Measurements from ENCODE around the gene MLLT3.

Gene MLLT3

DNA sequence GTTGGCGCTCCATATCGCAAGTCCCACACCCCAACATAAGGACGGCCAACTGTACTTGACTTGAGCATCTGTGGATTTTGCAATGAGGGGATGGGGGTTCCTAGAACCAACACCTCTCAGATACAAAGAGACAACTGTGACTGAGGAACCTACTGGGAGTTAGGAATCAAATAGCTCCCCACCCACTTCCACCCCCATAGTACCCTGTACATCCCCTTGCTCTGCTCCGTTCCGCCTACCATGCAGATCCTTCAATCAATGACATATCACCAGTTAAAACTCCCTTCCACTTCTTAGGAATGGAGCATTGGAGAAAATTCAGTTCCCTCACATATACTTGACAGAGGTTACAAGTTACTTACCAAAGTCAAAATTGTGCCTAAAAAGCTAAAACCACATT is 140.9 kb downstream of the MLLT3 start:
- Histone ChIP-seq H3K9ac (ENCODE audit: low read depth, low read length) (no peak overlapping the region), H2AFZ (ENCODE audit: low read depth, low read length) (no peak overlapping the region), H3K79me2 (ENCODE audit: insufficient read depth, low read length) (peaks cover 48% of the 10 kb centered on the region), H3K4me2 (ENCODE audit: insufficient read depth, low read length) (no peak overlapping the region), H4K20me1 (ENCODE audit: insufficient read depth, low read length) (no peaks in the 10 kb centered on the region), H3K4me3 (ENCODE audit: low read depth in 1 of 2, low read length in 2 of 2) (no peak overlapping the region), H3K27ac (ENCODE audit: low read length) (no peak overlapping the region), H3K36me3 (ENCODE audit: insufficient read depth, low read length) (no peaks in the 10 kb centered on the region), H3K27me3 (ENCODE audit: insufficient read depth, low read length, poor library complexity) (no peaks in the 10 kb centered on the region), H3K4me1 (ENCODE audit: insufficient read depth, low read length) (no peaks in the 10 kb centered on the region), H3K9me3 (ENCODE audit: insufficient read depth, low read length, severe bottlenecking) (no peaks in the 10 kb centered on the region)
- no peak for ATAC-seq (ENCODE audit: insufficient read depth, low read depth)
- no peak for DNase-seq
- TF ChIP-seq EZH2 (IDR thresholded peaks at IDR 0.05; ENCODE audit: borderline replicate concordance, low read depth, low read length, severe bottlenecking), result no peak
- TF ChIP-seq, protein P1, sequence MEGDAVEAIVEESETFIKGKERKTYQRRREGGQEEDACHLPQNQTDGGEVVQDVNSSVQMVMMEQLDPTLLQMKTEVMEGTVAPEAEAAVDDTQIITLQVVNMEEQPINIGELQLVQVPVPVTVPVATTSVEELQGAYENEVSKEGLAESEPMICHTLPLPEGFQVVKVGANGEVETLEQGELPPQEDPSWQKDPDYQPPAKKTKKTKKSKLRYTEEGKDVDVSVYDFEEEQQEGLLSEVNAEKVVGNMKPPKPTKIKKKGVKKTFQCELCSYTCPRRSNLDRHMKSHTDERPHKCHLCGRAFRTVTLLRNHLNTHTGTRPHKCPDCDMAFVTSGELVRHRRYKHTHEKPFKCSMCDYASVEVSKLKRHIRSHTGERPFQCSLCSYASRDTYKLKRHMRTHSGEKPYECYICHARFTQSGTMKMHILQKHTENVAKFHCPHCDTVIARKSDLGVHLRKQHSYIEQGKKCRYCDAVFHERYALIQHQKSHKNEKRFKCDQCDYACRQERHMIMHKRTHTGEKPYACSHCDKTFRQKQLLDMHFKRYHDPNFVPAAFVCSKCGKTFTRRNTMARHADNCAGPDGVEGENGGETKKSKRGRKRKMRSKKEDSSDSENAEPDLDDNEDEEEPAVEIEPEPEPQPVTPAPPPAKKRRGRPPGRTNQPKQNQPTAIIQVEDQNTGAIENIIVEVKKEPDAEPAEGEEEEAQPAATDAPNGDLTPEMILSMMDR (IDR thresholded peaks at IDR 0.05; ENCODE audit: borderline replicate concordance, extremely low read depth, low read length, poor library complexity, severe bottlenecking), result no peak

DNA sequence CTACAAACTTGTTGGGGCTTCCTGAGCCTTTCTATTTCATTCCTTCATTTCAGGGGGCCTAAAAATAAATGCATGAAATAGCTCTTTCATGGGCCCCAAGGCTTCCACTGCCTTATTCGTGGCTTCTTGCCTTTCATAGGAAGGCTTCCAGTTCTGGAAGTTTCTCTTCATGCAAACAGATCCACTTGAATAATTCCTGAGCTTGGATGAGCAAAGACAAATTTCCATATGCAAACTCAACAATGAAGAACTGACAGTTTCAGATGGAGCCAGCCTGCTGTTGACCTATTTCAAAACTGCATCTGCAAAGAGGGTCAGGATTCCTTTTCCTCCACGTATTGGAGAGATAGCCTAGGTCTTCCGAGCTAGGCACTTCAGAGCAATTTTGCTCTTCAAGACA is 142.1 kb downstream of the MLLT3 start:
- Histone ChIP-seq H3K79me2 (ENCODE audit: insufficient read depth, low read length) (peaks cover 47% of the 10 kb centered on the region), H3K9me3 (ENCODE audit: insufficient read depth, low read length, severe bottlenecking) (no peaks in the 10 kb centered on the region), H3K27me3 (ENCODE audit: insufficient read depth, low read length, poor library complexity) (no peaks in the 10 kb centered on the region), H3K36me3 (ENCODE audit: insufficient read depth, low read length) (no peaks in the 10 kb centered on the region), H3K27ac (ENCODE audit: low read length) (no peak overlapping the region), H3K4me1 (ENCODE audit: insufficient read depth, low read length) (no peaks in the 10 kb centered on the region), H4K20me1 (ENCODE audit: insufficient read depth, low read length) (no peaks in the 10 kb centered on the region), H3K9ac (ENCODE audit: low read depth, low read length) (no peak overlapping the region), H3K4me2 (ENCODE audit: insufficient read depth, low read length) (no peak overlapping the region), H2AFZ (ENCODE audit: low read depth, low read length) (no peak overlapping the region), H3K4me3 (ENCODE audit: low read depth in 1 of 2, low read length in 2 of 2) (no peak overlapping the region)
- DNase-seq (no peak), ATAC-seq (ENCODE audit: insufficient read depth, low read depth) (no peak)
- TF ChIP-seq EZH2 (IDR thresholded peaks at IDR 0.05; ENCODE audit: borderline replicate concordance, low read depth, low read length, severe bottlenecking), result no peak
- TF ChIP-seq, protein P1 (IDR thresholded peaks at IDR 0.05; ENCODE audit: borderline replicate concordance, extremely low read depth, low read length, poor library complexity, severe bottlenecking), result no peak

DNA sequence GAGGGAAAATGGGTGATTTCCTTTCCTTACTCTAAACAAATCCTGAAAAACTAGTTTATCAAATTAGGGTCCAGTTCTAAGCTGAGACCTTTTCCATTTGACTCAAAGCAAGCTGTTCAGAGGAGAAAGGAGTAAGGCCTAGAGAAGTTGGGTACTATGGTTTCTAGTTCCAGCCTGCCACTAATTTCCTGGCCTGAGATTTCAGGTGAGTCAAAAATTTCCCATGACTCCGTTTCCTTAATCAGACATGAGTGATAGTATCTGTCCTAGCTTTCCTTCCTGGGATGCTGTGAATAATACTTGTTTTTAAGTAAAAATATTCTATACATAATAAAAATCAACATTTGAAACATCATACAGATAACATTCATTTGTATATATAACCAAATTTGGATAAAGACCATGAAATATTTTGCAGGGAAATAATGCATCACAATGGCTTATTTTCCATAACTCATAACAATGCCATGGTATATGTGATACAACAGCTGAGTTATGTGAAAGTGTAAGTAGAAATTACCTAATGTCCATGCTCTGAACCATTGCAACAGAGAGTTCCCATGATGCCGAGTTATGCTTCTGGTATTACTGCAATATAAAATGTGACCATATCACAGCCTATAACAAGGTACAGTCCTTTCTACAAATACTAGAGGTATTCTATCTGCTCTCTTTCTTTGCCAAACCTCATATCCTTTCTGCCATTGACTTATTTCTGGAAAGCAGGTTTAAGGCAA is 142.7 kb downstream of the MLLT3 start:
- Histone ChIP-seq H3K4me1 (ENCODE audit: insufficient read depth, low read length) (no peaks in the 10 kb centered on the region), H3K27ac (ENCODE audit: low read length) (no peak overlapping the region), H2AFZ (ENCODE audit: low read depth, low read length) (no peak overlapping the region), H3K9me3 (ENCODE audit: insufficient read depth, low read length, severe bottlenecking) (no peaks in the 10 kb centered on the region), H3K9ac (ENCODE audit: low read depth, low read length) (no peak overlapping the region), H3K79me2 (ENCODE audit: insufficient read depth, low read length) (peaks cover 51% of the 10 kb centered on the region), H4K20me1 (ENCODE audit: insufficient read depth, low read length) (no peaks in the 10 kb centered on the region), H3K27me3 (ENCODE audit: insufficient read depth, low read length, poor library complexity) (no peaks in the 10 kb centered on the region), H3K4me3 (ENCODE audit: low read depth in 1 of 2, low read length in 2 of 2) (no peak overlapping the region), H3K4me2 (ENCODE audit: insufficient read depth, low read length) (no peak overlapping the region), H3K36me3 (ENCODE audit: insufficient read depth, low read length) (no peaks in the 10 kb centered on the region)
- no peak for ATAC-seq (ENCODE audit: insufficient read depth, low read depth)
- TF ChIP-seq EZH2 (IDR thresholded peaks at IDR 0.05; ENCODE audit: borderline replicate concordance, low read depth, low read length, severe bottlenecking), result no peak
- TF ChIP-seq, protein P1 (IDR thresholded peaks at IDR 0.05; ENCODE audit: borderline replicate concordance, extremely low read depth, low read length, poor library complexity, severe bottlenecking), result no peak
- no peak for DNase-seq

Measured in DND-41 (cell line).